ENCODE measurements around the gene NSD2.

NSD2 gene

GRCh38 chr4:1870578-1871443, at the start of gene NSD2:
NSD2 (plus strand) TSS chr4:1871393; CDS start chr4:1900655, 29,262 bp downstream.
- no peaks in the 10 kb centered on the region; the same call in none of the 2 replicates for H3K36me3 ChIP-seq (replicated peaks)
- H3K9me3 ChIP-seq: no peaks in the 10 kb centered on the region
- H3K27me3 ChIP-seq (ENCODE audit: low read depth): no peaks in the 10 kb centered on the region
- in situ Hi-C loops (cut with MboI; ENCODE audit: low sequenced_read_pairs): no loop called here
- H3K4me3 ChIP-seq: peak within 1 kb of the TSS; percentile 68
- peak; percentile 86 to 92 for DNase-seq (ENCODE audit: low spot score in 2 of 2)
- peaks cover 28% of the 10 kb centered on the region for H3K4me1 ChIP-seq

- no peaks in the 10 kb centered on the region for H3K9me3 ChIP-seq
- DNase-seq (ENCODE audit: low spot score in 2 of 2): no peak
- in situ Hi-C loops (cut with MboI; ENCODE audit: low sequenced_read_pairs): no loop called here
- no peaks in the 10 kb centered on the region for H3K4me1 ChIP-seq
- no peaks in the 10 kb centered on the region for H3K27me3 ChIP-seq (ENCODE audit: low read depth)
- H3K36me3 ChIP-seq (replicated peaks): peaks cover 83% of the 10 kb centered on the region
- no peak overlapping the region for H3K4me3 ChIP-seq
Measured at GRCh38 chr4:1821679-1822567, 49.3 kb upstream of the NSD2 start.

- H3K4me3 ChIP-seq: no peak overlapping the region
- in situ Hi-C loops (cut with MboI; ENCODE audit: low sequenced_read_pairs): no loop called here
- peaks cover 76% of the 10 kb centered on the region for H3K36me3 ChIP-seq (replicated peaks)
- H3K27me3 ChIP-seq (ENCODE audit: low read depth): no peaks in the 10 kb centered on the region
- H3K4me1 ChIP-seq: no peaks in the 10 kb centered on the region
- DNase-seq (ENCODE audit: low spot score in 2 of 2): no peak
- H3K9me3 ChIP-seq: no peaks in the 10 kb centered on the region
Measured at GRCh38 chr4:1822568-1823544, 48.3 kb upstream of the NSD2 start.

GRCh38 chr4:1823545-1823932, 47.7 kb upstream of the NSD2 start:
- peaks cover 70% of the 10 kb centered on the region for H3K36me3 ChIP-seq (replicated peaks)
- no peak for DNase-seq (ENCODE audit: low spot score in 2 of 2)
- no peaks in the 10 kb centered on the region for H3K4me1 ChIP-seq
- no peaks in the 10 kb centered on the region for H3K27me3 ChIP-seq (ENCODE audit: low read depth)
- no peaks in the 10 kb centered on the region for H3K9me3 ChIP-seq
- in situ Hi-C loops (cut with MboI; ENCODE audit: low sequenced_read_pairs): no loop called here
- H3K4me3 ChIP-seq: no peak overlapping the region

- no peak for DNase-seq (ENCODE audit: low spot score in 2 of 2)
- in situ Hi-C loops (cut with MboI; ENCODE audit: low sequenced_read_pairs): no loop called here
- Histone ChIP-seq H3K4me1 (no peaks in the 10 kb centered on the region), H3K36me3 (replicated peaks) (peaks cover 67% of the 10 kb centered on the region), H3K27me3 (ENCODE audit: low read depth) (no peaks in the 10 kb centered on the region), H3K4me3 (no peak overlapping the region), H3K9me3 (no peaks in the 10 kb centered on the region)
Measured at GRCh38 chr4:1824746-1825145, 46.4 kb upstream of the NSD2 start.

GRCh38 chr4:1825326-1825725, 45.9 kb upstream of the NSD2 start:
- Histone ChIP-seq H3K36me3 (replicated peaks) (peaks cover 65% of the 10 kb centered on the region), H3K4me3 (no peak overlapping the region), H3K9me3 (no peaks in the 10 kb centered on the region), H3K4me1 (no peaks in the 10 kb centered on the region), H3K27me3 (ENCODE audit: low read depth) (no peaks in the 10 kb centered on the region)
- in situ Hi-C loops (cut with MboI; ENCODE audit: low sequenced_read_pairs): no loop called here
- DNase-seq (ENCODE audit: low spot score in 2 of 2): no peak

GRCh38 chr4:1826531-1827350, 44.5 kb upstream of the NSD2 start:
- H3K4me3 ChIP-seq: no peak overlapping the region
- peaks cover 67% of the 10 kb centered on the region for H3K36me3 ChIP-seq (replicated peaks)
- H3K27me3 ChIP-seq (ENCODE audit: low read depth): no peaks in the 10 kb centered on the region
- no peaks in the 10 kb centered on the region for H3K4me1 ChIP-seq
- DNase-seq (ENCODE audit: low spot score in 2 of 2): no peak
- no peaks in the 10 kb centered on the region for H3K9me3 ChIP-seq
- in situ Hi-C loops (cut with MboI; ENCODE audit: low sequenced_read_pairs): no loop called here

GRCh38 chr4:1830234-1830633, 41.0 kb upstream of the NSD2 start:
- peaks cover 66% of the 10 kb centered on the region for H3K36me3 ChIP-seq (replicated peaks)
- no peak overlapping the region for H3K4me3 ChIP-seq
- no peak for DNase-seq (ENCODE audit: low spot score in 2 of 2)
- H3K9me3 ChIP-seq: no peaks in the 10 kb centered on the region
- in situ Hi-C loops (cut with MboI; ENCODE audit: low sequenced_read_pairs): no loop called here
- H3K27me3 ChIP-seq (ENCODE audit: low read depth): no peaks in the 10 kb centered on the region
- no peaks in the 10 kb centered on the region for H3K4me1 ChIP-seq

- Histone ChIP-seq H3K9me3 (no peaks in the 10 kb centered on the region), H3K4me3 (no peak overlapping the region), H3K36me3 (replicated peaks) (peaks cover 66% of the 10 kb centered on the region), H3K27me3 (ENCODE audit: low read depth) (no peaks in the 10 kb centered on the region), H3K4me1 (no peaks in the 10 kb centered on the region)
- in situ Hi-C loops (cut with MboI; ENCODE audit: low sequenced_read_pairs): no loop called here
- DNase-seq (ENCODE audit: low spot score in 2 of 2): no peak
Measured at GRCh38 chr4:1830642-1831228, 40.5 kb upstream of the NSD2 start.

- Histone ChIP-seq H3K36me3 (replicated peaks) (peaks cover 70% of the 10 kb centered on the region), H3K4me3 (no peak overlapping the region), H3K27me3 (ENCODE audit: low read depth) (no peaks in the 10 kb centered on the region), H3K4me1 (no peaks in the 10 kb centered on the region), H3K9me3 (no peaks in the 10 kb centered on the region)
- in situ Hi-C loops (cut with MboI; ENCODE audit: low sequenced_read_pairs): no loop called here
- DNase-seq (ENCODE audit: low spot score in 2 of 2): no peak
Measured at GRCh38 chr4:1831331-1831730, 39.9 kb upstream of the NSD2 start.

GRCh38 chr4:1832690-1833089, 38.5 kb upstream of the NSD2 start:
- Histone ChIP-seq H3K4me3 (no peak overlapping the region), H3K36me3 (replicated peaks) (peaks cover 73% of the 10 kb centered on the region), H3K27me3 (ENCODE audit: low read depth) (no peaks in the 10 kb centered on the region), H3K9me3 (no peaks in the 10 kb centered on the region), H3K4me1 (no peaks in the 10 kb centered on the region)
- DNase-seq (ENCODE audit: low spot score in 2 of 2): no peak
- in situ Hi-C loops (cut with MboI; ENCODE audit: low sequenced_read_pairs): no loop called here

- in situ Hi-C loops (cut with MboI; ENCODE audit: low sequenced_read_pairs): no loop called here
- Histone ChIP-seq H3K9me3 (no peaks in the 10 kb centered on the region), H3K27me3 (ENCODE audit: low read depth) (no peaks in the 10 kb centered on the region), H3K4me3 (no peak overlapping the region), H3K36me3 (replicated peaks) (peaks cover 81% of the 10 kb centered on the region), H3K4me1 (no peaks in the 10 kb centered on the region)
- DNase-seq (ENCODE audit: low spot score in 2 of 2): no peak
Measured at GRCh38 chr4:1833307-1834046, 37.7 kb upstream of the NSD2 start.
